ENCODE measurements around the gene FLT4. TPM values are rescaled to one million over a fixed set of nuclear protein-coding genes. Genes with fewer than 3 reads are reported as not detected.
"Not testable (repeated sequence)": the region's sequence is repeated elsewhere in the genome, so short reads cannot be mapped to it uniquely, and the experiment has no call there.

FLT4 gene
- total RNA-seq, 2 donors from 2014 or later, result 6.9 to 7.9 TPM

DNA sequence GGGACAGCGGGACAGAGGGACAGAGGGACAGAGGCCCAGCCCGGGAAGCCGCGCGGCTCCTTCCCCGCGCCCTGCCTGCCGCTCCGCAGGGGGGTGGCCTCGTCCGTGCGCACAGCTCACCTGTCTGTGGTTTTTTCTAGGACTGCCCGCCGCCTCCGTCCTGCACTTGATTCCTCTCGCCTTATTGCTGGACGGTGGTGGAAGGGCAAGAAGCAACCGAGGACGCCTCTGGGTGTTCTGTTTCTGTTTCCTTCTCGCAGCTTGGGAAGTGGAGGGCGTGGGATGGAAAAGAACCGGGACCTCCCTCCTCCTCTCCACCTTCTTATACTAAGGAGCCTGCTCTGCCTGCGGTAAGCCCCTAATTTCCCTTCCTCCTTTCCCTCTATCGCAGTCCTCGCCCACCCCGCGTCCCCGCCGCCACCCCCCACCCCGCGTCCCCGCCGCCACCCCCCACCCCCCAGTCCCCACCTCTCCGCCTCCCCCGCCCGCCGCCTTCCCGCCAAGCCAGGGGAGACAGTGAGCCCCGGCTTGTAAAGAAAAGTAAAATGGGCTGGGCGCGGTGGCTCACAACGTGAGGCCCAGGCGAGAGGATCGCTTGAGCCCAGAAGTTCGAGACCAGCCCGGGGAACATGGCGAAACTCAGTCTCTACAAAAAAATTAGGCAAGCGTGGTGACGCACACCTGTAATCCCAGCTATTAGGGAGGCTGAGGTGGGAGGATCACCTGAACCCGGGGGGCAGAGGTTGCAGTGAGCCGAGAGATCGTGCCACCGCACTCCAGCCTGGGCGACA is 9.6 kb upstream of the FLT4 start:
- TF ChIP-seq CTCF (conservative IDR thresholded peaks at IDR 0.05), result no peak
- Mint-ChIP-seq H3K27ac (no peak overlapping the region), H3K4me1 (no peaks in the 10 kb centered on the region), H3K36me3 (ENCODE audit: low read depth) (no peaks in the 10 kb centered on the region), H3K27me3 (ENCODE audit: insufficient read depth) (peaks cover 21% of the 10 kb centered on the region), H3K9me3 (no peaks in the 10 kb centered on the region), H3K4me3 (no peak overlapping the region)
- Histone ChIP-seq H3K4me3 (ENCODE audit: low read length) (no peak overlapping the region), H3K9me3 (ENCODE audit: control insufficient read depth, low read length) (no peaks in the 10 kb centered on the region), H3K36me3 (ENCODE audit: control insufficient read depth, insufficient read depth, low read length) (no peaks in the 10 kb centered on the region), H3K27me3 (ENCODE audit: control insufficient read depth, insufficient read depth, low read length, poor library complexity, severe bottlenecking) (peaks cover 4% of the 10 kb centered on the region), H3K27ac (ENCODE audit: low read depth, low read length) (no peak overlapping the region), H3K4me1 (ENCODE audit: control insufficient read depth, insufficient read depth, low read length) (no peaks in the 10 kb centered on the region), H3K9ac (ENCODE audit: extremely low read depth, low read length, poor library complexity, severe bottlenecking) (no peak overlapping the region)
- 64 to 86% methylated on average over 8 to 43 of the region's 54 CpGs for WGBS, 2 experiments (ENCODE audit: insufficient coverage in 1 of 2, insufficient read length in 1 of 2)
- DNase-seq, result peak; percentile 59

- DNase-seq; H3K4me3 ChIP-seq (ENCODE audit: low read length); H3K36me3 Mint-ChIP-seq (ENCODE audit: low read depth); H3K36me3 ChIP-seq (ENCODE audit: control insufficient read depth, insufficient read depth, low read length); H3K4me1 ChIP-seq (ENCODE audit: control insufficient read depth, insufficient read depth, low read length); H3K4me1 Mint-ChIP-seq; H3K9me3 Mint-ChIP-seq; H3K4me3 Mint-ChIP-seq; H3K9me3 ChIP-seq (ENCODE audit: control insufficient read depth, low read length); H3K27ac ChIP-seq (ENCODE audit: low read depth, low read length); H3K9ac ChIP-seq (ENCODE audit: extremely low read depth, low read length, poor library complexity, severe bottlenecking); H3K27ac Mint-ChIP-seq: not testable (repeated sequence)
- H3K27me3 ChIP-seq (ENCODE audit: control insufficient read depth, insufficient read depth, low read length, poor library complexity, severe bottlenecking), result peaks cover 34% of the 10 kb centered on the region
- H3K27me3 Mint-ChIP-seq (ENCODE audit: insufficient read depth), result peaks cover 48% of the 10 kb centered on the region
- WGBS, 2 experiments (ENCODE audit: insufficient coverage in 1 of 2, insufficient read length in 1 of 2), result 96 to 97% methylated on average over 10 to 16 of the region's 16 CpGs
Measured at GRCh38 chr5:180655243-180655642, 5.8 kb upstream of the FLT4 start.

DNA sequence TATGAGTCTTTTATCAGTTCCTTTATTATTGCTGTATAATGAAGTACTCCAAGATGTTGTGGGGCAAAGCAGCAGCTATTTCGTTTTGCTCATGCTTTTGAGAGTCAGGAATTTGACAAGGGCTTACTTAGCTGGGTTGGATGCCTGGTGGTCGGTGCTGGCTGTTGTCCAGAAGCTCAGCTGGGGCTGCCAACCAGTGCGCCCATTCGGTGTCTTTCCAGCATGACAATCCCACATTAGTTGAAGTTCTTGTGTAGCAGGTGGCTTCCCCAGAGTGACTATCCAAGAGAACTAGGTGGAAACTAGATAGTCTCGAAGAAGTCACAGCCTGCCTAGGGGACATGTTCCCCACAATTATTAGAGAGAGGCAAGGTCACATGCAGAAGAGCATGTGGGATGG is 3.4 kb upstream of the FLT4 start:
- WGBS, 2 experiments (ENCODE audit: insufficient coverage in 1 of 2, insufficient read length in 1 of 2), result 44 to 55% methylated on average over 4 to 5 of the region's 5 CpGs
- no peak overlapping the region for H3K27ac ChIP-seq (ENCODE audit: low read depth, low read length)
- peaks cover 57% of the 10 kb centered on the region for H3K27me3 ChIP-seq (ENCODE audit: control insufficient read depth, insufficient read depth, low read length, poor library complexity, severe bottlenecking)
- TF ChIP-seq CTCF (conservative IDR thresholded peaks at IDR 0.05), result no peak
- H3K4me1 ChIP-seq (ENCODE audit: control insufficient read depth, insufficient read depth, low read length), result no peaks in the 10 kb centered on the region
- DNase-seq, result no peak
- no peak overlapping the region for H3K9ac ChIP-seq (ENCODE audit: extremely low read depth, low read length, poor library complexity, severe bottlenecking)
- Mint-ChIP-seq H3K9me3 (no peaks in the 10 kb centered on the region), H3K27ac (no peak overlapping the region), H3K36me3 (ENCODE audit: low read depth) (no peaks in the 10 kb centered on the region), H3K4me3 (no peak overlapping the region), H3K4me1 (peaks cover 4% of the 10 kb centered on the region), H3K27me3 (ENCODE audit: insufficient read depth) (peaks cover 52% of the 10 kb centered on the region)
- no peaks in the 10 kb centered on the region for H3K9me3 ChIP-seq (ENCODE audit: control insufficient read depth, low read length)
- no peaks in the 10 kb centered on the region for H3K36me3 ChIP-seq (ENCODE audit: control insufficient read depth, insufficient read depth, low read length)
- no peak overlapping the region for H3K4me3 ChIP-seq (ENCODE audit: low read length)
